Stimulated activated CD8-positive, alpha-beta memory T cell treated with anti-CD3 and anti-CD28 coated beads, Interleukin-15, amount 100 ng/mL, for 48 hours (primary cell): Measurements from ENCODE around the gene LMAN2.
"Not testable (repeated sequence)": the region's sequence is repeated elsewhere in the genome, so short reads cannot be mapped to it uniquely, and the experiment has no call there.

Experiments
- DNase-seq, 2 donors: peaks; one replicate each; pipeline ENCODE4 v3.0.0-alpha.2; 2020; ENCODE audit warnings: low read depth in 2 of 2

The LMAN2 gene

DNA sequence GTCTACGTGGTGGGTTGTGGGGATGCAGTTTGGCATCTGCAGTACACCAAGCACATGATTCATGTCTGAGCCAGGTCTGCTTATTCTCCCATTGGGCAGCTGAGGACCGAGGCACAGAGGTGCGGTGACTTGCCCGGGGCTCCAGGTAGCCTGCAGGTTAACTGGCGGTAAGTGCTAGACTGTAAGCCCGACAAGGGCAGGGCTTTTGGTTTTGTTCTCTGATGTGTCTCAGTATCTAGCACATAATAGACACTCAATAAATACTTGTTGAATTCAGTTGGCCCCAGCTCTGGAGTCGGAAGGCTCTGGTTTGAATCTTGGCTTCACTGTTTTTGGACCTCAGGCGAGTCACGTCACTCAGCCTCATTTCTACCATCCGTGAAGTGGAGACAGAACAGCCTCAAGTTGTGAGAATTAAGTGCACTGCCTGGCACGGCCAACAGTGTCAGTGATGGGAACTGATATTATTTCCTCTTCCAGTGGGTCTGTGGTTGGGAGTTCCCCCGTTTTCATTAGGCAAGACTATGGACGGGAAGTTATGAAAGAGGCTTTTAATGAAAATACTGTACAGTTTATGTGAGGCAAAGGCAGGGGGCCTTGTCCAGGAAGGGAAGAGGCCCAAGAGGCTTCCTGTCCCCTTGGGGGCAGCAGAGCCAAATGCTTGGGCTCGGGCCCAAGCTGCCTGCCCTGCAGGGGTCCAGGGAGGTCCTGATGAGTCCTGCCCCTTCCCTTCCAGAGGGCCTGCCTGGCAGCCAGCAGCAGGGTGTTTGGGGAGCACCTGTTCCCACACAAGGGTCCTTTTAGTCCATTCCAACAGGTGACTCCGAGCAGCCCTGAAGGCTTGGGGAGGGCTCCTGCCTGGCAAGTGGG, 44.6 kb downstream of the LMAN2 start:
- no peak for DNase-seq

- DNase-seq, result not testable (repeated sequence)
Measured at GRCh38 chr5:177306103-177306640, 45.3 kb downstream of the LMAN2 start.

GRCh38 chr5:177304392-177305119, 46.9 kb downstream of the LMAN2 start:
- DNase-seq, result no peak

DNA sequence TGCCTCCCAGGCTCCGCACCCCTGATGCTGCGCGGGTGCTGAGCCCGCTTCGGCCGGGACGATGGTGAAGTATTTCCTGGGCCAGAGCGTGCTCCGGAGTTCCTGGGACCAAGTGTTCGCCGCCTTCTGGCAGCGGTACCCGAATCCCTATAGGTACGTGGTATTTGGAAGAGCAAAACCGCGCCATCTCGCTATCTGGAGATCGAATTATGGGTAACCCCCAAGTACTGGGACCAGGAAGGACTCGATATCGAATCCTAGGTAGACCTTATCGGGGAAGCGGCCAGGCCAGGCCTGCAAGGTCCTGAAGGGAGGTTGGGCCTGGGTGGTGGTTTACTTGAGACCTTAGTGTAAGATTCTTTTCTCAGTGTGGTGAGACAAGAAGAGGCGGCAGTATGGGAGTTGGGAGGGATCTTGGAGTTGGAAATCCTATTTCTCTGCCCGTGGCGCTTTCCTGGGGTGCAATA, 47.5 kb downstream of the LMAN2 start:
- no peak for DNase-seq

GRCh38 chr5:177303121-177303924, 48.1 kb downstream of the LMAN2 start, which contains the start of the genes PRELID1 and RAB24:
PRELID1 (plus strand) TSS chr5:177303799; CDS start chr5:177303986, 187 bp downstream.
RAB24 (minus strand) TSS chr5:177303719; CDS start chr5:177303288, 431 bp downstream.
- peak; percentile 86 to 88 for DNase-seq

- no peak for DNase-seq
Measured at GRCh38 chr5:177302354-177303110, 48.9 kb downstream of the LMAN2 start.

DNA sequence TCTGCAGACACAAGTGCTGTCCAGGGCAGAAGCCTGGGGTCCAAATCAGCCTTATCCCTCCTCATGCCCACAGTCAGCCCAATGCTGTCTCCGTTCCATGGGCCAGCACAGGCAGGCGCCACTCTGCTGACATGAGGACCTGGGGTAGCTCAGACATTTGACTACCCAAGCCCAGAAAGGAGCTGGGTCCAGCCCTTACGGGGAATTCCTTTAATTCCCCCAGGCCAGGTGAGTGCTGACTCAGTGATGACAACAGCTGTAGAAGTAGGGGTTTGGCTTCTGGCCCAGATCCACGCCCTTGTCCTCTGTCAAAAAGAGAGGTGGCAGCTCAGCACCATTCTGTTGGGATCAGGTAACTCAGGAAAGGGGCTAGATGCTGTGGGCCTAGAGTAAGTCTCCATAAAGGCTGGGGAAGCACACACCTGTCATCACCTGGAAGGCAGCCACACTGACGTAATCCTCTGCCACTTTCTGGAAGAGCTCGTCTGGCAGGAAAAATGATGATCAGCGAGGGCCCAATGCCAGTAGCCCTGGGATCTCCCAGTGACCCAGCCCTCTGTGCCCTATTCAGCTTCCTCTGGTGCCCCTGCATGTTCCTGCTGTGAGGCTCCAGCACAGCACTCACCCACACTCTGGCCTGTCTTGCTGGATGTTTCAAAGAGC, 49.8 kb downstream of the LMAN2 start:
- DNase-seq, result no peak

DNA sequence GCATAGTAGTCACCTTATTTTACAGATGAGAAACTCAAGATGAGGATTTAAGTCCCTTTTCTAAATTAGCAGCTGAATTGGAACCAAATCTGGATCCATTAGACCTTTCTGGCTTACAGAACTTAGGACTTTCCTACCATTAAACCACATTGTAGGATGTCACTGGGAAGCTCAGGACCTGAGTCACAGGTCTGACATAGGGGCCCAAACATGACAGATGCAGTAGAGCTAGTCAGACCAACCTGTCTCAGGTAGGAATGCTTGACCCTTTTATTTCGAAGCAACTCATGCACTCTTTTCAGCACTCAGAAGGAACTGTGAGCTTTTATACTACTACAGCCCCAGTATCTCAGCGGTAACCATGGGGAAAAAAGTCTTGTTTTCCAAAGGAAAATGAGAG, 50.5 kb downstream of the LMAN2 start:
- no peak for DNase-seq

DNA sequence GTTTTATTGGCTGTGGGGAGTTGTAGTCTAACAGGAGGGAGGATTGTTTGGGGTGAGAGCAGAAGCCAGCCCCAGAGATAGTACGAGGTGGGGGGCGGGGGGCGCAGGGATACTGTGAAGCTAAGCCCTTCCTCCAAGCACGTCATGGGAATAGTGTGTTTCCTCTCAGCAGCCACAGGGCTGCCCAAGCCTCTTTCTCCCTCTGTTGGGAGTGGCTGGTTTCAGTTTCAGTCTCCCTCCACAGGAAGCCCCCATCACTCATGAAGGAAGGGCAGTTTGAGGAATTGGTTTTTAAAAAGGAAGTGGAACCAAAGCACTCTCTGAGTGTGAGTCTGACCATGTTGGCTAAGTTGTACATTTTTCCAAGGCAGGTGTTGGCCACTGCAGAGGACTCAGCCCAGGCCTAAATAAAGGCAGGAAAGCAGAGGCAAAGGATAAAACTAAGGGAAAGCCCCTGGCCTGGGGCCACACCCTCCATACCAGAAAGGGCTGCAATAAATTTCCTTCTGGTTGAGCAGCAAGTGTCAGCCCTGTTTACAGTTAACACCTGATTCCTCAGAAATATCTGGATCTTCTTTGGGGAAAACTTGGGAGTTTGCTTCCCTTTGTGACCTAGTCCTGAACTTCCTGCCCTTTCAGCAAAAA, 51.1 kb downstream of the LMAN2 start:
- DNase-seq, result peak in 1 of 2 donors; percentile 52

DNA sequence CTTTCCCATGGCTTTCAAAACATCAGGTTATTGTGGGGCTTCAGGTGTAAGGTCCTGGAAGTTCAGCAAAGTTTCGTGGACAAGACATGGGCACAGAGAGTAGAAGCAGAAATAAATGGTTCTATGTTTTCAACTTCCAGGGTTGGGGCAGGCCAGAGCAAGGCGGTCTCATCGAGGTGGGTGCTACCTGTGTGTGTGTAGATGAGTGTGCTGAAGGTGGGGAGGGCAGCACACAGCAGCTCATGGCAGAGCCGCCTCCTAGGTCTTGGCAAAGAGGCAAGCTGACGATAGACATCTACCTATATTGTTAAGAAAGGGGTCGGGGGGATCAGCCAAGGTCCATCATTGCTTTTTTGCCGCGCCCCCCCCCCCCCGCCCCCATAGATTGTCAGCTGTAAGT, 51.8 kb downstream of the LMAN2 start:
- no peak for DNase-seq

DNA sequence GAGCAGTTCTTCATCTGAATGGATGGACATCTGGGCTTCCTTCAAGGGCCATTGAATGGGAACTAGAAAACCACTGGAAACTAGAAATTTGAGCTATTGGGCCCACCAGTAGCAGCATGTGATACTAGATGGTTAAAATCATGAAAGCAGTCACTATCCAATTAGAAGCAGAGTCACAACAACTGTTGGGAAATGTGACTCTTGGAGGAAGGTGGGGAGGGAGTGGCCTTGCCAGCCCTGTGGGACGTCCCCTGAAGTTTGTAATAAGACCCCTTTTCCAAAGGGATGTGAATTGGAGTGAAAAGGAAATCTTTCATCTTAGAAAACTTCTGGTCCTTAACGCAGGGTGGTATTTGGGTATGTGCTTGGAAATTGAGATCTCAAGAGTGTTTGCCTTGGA, 53.5 kb downstream of the LMAN2 start:
- DNase-seq, result no peak

- no peak for DNase-seq
Measured at GRCh38 chr5:177296581-177296980, 54.9 kb downstream of the LMAN2 start.

- DNase-seq, result no peak
Measured at GRCh38 chr5:177295924-177296323, 55.5 kb downstream of the LMAN2 start.

GRCh38 chr5:177294632-177295031, 56.8 kb downstream of the LMAN2 start:
- no peak for DNase-seq

- no peak for DNase-seq
Measured at GRCh38 chr5:177293819-177294581, 57.5 kb downstream of the LMAN2 start.

- DNase-seq, result no peak
Measured at GRCh38 chr5:177291735-177292134, 59.7 kb downstream of the LMAN2 start.

GRCh38 chr5:177290816-177291596, 60.5 kb downstream of the LMAN2 start:
- no peak for DNase-seq

DNA sequence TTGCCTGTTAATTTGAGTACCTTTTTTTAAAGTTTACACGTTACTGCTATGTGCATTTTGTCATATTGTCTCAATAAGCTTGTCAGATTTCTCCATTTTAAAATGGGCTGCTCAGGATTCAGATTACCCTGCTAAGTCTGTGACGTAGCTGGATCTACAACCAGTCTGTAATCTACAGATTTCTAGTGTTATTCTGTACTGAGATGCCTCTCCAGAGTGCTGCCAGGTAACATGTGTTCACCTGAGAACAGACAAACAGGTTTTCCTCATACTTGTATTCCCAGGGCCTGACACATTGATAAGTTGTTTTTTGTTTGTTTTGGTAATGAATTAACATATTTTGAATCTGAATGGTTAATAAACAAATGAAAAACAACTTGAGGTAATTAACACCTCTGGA, 63.3 kb downstream of the LMAN2 start:
- no peak for DNase-seq
